Measurements from ENCODE around the gene ATP8A2. TPM values are rescaled to one million over a fixed set of nuclear protein-coding genes. Genes with fewer than 3 reads are reported as not detected.

ATP8A2 gene
- total and polyA plus RNA-seq, 4 donors: 0.01 to 0.08 (median 0.05) TPM; not detected in 1

- no peak for DNase-seq (ENCODE audit: low spot score)
- Histone ChIP-seq H3K9me3 (ENCODE audit: control insufficient read depth in 4 of 4, low read length in 3 of 4) (peaks cover 2 to 12% (median 4%) of the 10 kb centered on the region in 4 donors), H3K27ac (ENCODE audit: low read depth in 1 of 2, low read length in 2 of 2) (no peak overlapping the region), H3K27me3 (ENCODE audit: control insufficient read depth in 4 of 4, insufficient read depth in 4 of 4, low read length in 3 of 4) (no peaks in the 10 kb centered on the region), H3K4me1 (ENCODE audit: control insufficient read depth in 4 of 4, insufficient read depth in 4 of 4, low read length in 3 of 4) (no peaks in the 10 kb centered on the region), H3K9ac (ENCODE audit: low read depth in 1 of 2, low read length in 2 of 2) (no peak overlapping the region), H3K4me3 (ENCODE audit: low read depth in 1 of 3, low read length in 3 of 3) (no peak overlapping the region), H3K36me3 (ENCODE audit: control insufficient read depth in 4 of 4, insufficient read depth in 3 of 4, low read depth in 1 of 4, low read length in 3 of 4) (no peaks in the 10 kb centered on the region)
- no peak for TF ChIP-seq FOXA1 (IDR thresholded peaks at IDR 0.05)
- no peak for TF ChIP-seq MAX (IDR thresholded peaks at IDR 0.05)
- TF ChIP-seq RAD21 (IDR thresholded peaks at IDR 0.05): no peak
Measured at GRCh38 chr13:25668345-25668744, 296.6 kb downstream of the ATP8A2 start.

GRCh38 chr13:25673711-25674110, 301.9 kb downstream of the ATP8A2 start:
- H3K9ac ChIP-seq (ENCODE audit: low read depth in 1 of 2, low read length in 2 of 2): no peak overlapping the region
- peaks cover 2 to 5% (median 4%) of the 10 kb centered on the region in 4 donors for H3K9me3 ChIP-seq (ENCODE audit: control insufficient read depth in 4 of 4, low read length in 3 of 4)
- H3K4me3 ChIP-seq (ENCODE audit: low read depth in 1 of 3, low read length in 3 of 3): no peak overlapping the region
- no peak overlapping the region for H3K27ac ChIP-seq (ENCODE audit: low read depth in 1 of 2, low read length in 2 of 2)
- DNase-seq (ENCODE audit: low spot score): no peak
- 81% methylated on average over 5 of the region's 5 CpGs for WGBS
- TF ChIP-seq SP1 (IDR thresholded peaks at IDR 0.05): no peak
- TF ChIP-seq RAD21 (IDR thresholded peaks at IDR 0.05): no peak
- no peak for TF ChIP-seq NR2F2 (IDR thresholded peaks at IDR 0.05)
- TF ChIP-seq YY1 (IDR thresholded peaks at IDR 0.05): no peak
- no peak for TF ChIP-seq FOXA1 (IDR thresholded peaks at IDR 0.05)
- TF ChIP-seq FOXA2 (IDR thresholded peaks at IDR 0.05): no peak
- TF ChIP-seq GABPA (IDR thresholded peaks at IDR 0.05 in 1 of 2, conservative IDR thresholded peaks at IDR 0.05 in 1 of 2): no peak
- no peak for TF ChIP-seq MAX (IDR thresholded peaks at IDR 0.05)
- TF ChIP-seq TAF1 (conservative IDR thresholded peaks at IDR 0.05): no peak
- TF ChIP-seq REST (IDR thresholded peaks at IDR 0.05): no peak
- no peak for TF ChIP-seq ATF3 (IDR thresholded peaks at IDR 0.05)
- H3K36me3 ChIP-seq (ENCODE audit: control insufficient read depth in 4 of 4, insufficient read depth in 3 of 4, low read depth in 1 of 4, low read length in 3 of 4): no peaks in the 10 kb centered on the region
- H3K27me3 ChIP-seq (ENCODE audit: control insufficient read depth in 4 of 4, insufficient read depth in 4 of 4, low read length in 3 of 4): no peaks in the 10 kb centered on the region
- no peaks in the 10 kb centered on the region for H3K4me1 ChIP-seq (ENCODE audit: control insufficient read depth in 4 of 4, insufficient read depth in 4 of 4, low read length in 3 of 4)

GRCh38 chr13:25674371-25674770, 302.6 kb downstream of the ATP8A2 start:
- 82% methylated on average over 4 of the region's 4 CpGs for WGBS
- Histone ChIP-seq H3K27ac (ENCODE audit: low read depth in 1 of 2, low read length in 2 of 2) (no peak overlapping the region), H3K9me3 (ENCODE audit: control insufficient read depth in 4 of 4, low read length in 3 of 4) (peaks cover 1 to 4% (median 3%) of the 10 kb centered on the region in 4 donors), H3K4me3 (ENCODE audit: low read depth in 1 of 3, low read length in 3 of 3) (no peak overlapping the region), H3K4me1 (ENCODE audit: control insufficient read depth in 4 of 4, insufficient read depth in 4 of 4, low read length in 3 of 4) (no peaks in the 10 kb centered on the region), H3K9ac (ENCODE audit: low read depth in 1 of 2, low read length in 2 of 2) (no peak overlapping the region), H3K36me3 (ENCODE audit: control insufficient read depth in 4 of 4, insufficient read depth in 3 of 4, low read depth in 1 of 4, low read length in 3 of 4) (no peaks in the 10 kb centered on the region), H3K27me3 (ENCODE audit: control insufficient read depth in 4 of 4, insufficient read depth in 4 of 4, low read length in 3 of 4) (no peaks in the 10 kb centered on the region)
- DNase-seq (ENCODE audit: low spot score): no peak
- TF ChIP-seq FOXA1 (IDR thresholded peaks at IDR 0.05) (no peak), HNF4A (conservative IDR thresholded peaks at IDR 0.05) (no peak), FOXA2 (IDR thresholded peaks at IDR 0.05) (no peak), RAD21 (IDR thresholded peaks at IDR 0.05) (no peak), YY1 (IDR thresholded peaks at IDR 0.05) (no peak), HNF4G (IDR thresholded peaks at IDR 0.05) (no peak), EGR1 (IDR thresholded peaks at IDR 0.05; ENCODE audit: low read depth in 2 of 2) (no peak), REST (IDR thresholded peaks at IDR 0.05) (no peak), ZBTB33 (IDR thresholded peaks at IDR 0.05) (no peak), RXRA (IDR thresholded peaks at IDR 0.05) (no peak)

Measured in liver (tissue), 9 donors.